Loucy (cell line): ENCODE data around the gene OR6S1.
A peak's percentile ranks its signal among the peaks of the same experiment; 100 is the strongest.
"Not testable (repeated sequence)": the region's sequence is repeated elsewhere in the genome, so short reads cannot be mapped to it uniquely, and the experiment has no call there.

ENCODE experiments used
- H2AFZ ChIP-seq: fragments of 200-600 bp; sonication (generic); 2 replicates; pipeline ENCODE4 v1.6.0; 2016; ENCODE audit warnings: antibody characterized with exemption, mild to moderate bottlenecking, low read length, moderate library complexity
- H3F3A ChIP-seq: fragments of 200-600 bp; 2 replicates; pipeline ENCODE4 v1.6.0; 2016; ENCODE audit warnings: antibody characterized with exemption, low read depth, mild to moderate bottlenecking
- H3K27me3 ChIP-seq: fragments of 200-600 bp; sonication (generic); 2 replicates; pipeline ENCODE4 v1.6.1; 2014; ENCODE audit warnings: low read length, mild to moderate bottlenecking; ENCODE audit not compliant: insufficient read depth, poor library complexity, severe bottlenecking
- H3K36me3 ChIP-seq: fragments of 200-600 bp; sonication (generic); 2 replicates; pipeline ENCODE4 v1.6.1; 2016; ENCODE audit warnings: low read length; ENCODE audit not compliant: insufficient read depth
- H3K4me1 ChIP-seq: fragments of 200-600 bp; sonication (generic); 2 replicates; pipeline ENCODE4 v1.5.1; 2014; ENCODE audit warnings: low read length, mild to moderate bottlenecking; ENCODE audit not compliant: insufficient read depth, poor library complexity, severe bottlenecking
- H3K4me2 ChIP-seq: fragments of 200-600 bp; sonication (generic); 2 replicates; pipeline ENCODE4 v1.6.0; 2014; ENCODE audit warnings: antibody characterized with exemption, low read length, low read depth, mild to moderate bottlenecking; ENCODE audit not compliant: poor library complexity, severe bottlenecking
- H3K4me3 ChIP-seq: fragments of 200-600 bp; sonication (generic); 2 replicates; pipeline ENCODE4 v1.5.1; 2014; ENCODE audit warnings: low read length, mild to moderate bottlenecking, mixed read lengths; ENCODE audit not compliant: poor library complexity, severe bottlenecking
- H3K79me2 ChIP-seq: fragments of 200-600 bp; sonication (generic); 2 replicates; pipeline ENCODE4 v1.6.1; 2014; ENCODE audit warnings: low read length; ENCODE audit not compliant: insufficient read depth
- H3K9ac ChIP-seq: fragments of 200-600 bp; sonication (generic); 2 replicates; pipeline ENCODE4 v1.6.0; 2014; ENCODE audit warnings: mild to moderate bottlenecking, low read depth, low read length, moderate library complexity; ENCODE audit not compliant: poor library complexity, severe bottlenecking
- H3K9me2 ChIP-seq: fragments of 200-600 bp; sonication (generic); replicated peaks from 2 replicates; pipeline ENCODE4 v1.6.1; 2016; ENCODE audit warnings: low read depth, low read length, mixed read lengths
- H3K9me3 ChIP-seq: fragments of 200-600 bp; sonication (generic); 2 replicates; pipeline ENCODE4 v1.6.1; 2014; ENCODE audit warnings: mild to moderate bottlenecking, antibody characterized with exemption, low read length, low read depth; ENCODE audit not compliant: insufficient read depth
- H4K20me1 ChIP-seq: fragments of 200-600 bp; sonication (generic); 2 replicates; pipeline ENCODE4 v1.6.0; 2014; ENCODE audit warnings: antibody characterized with exemption, low read length, mild to moderate bottlenecking; ENCODE audit not compliant: insufficient read depth, poor library complexity, severe bottlenecking
- EZH2phosphoT487 ChIP-seq: fragments of 200-600 bp; IDR thresholded peaks from 2 replicates; pipeline ENCODE4 v1.6.1; 2018; ENCODE audit warnings: antibody characterized with exemption, mild to moderate bottlenecking, moderate library complexity, borderline replicate concordance
- TF ChIP-seq, protein P1 (sequence below): fragments of 200-600 bp; sonication (generic); conservative IDR thresholded peaks from 2 replicates; pipeline ENCODE4 v1.5.1; 2014; ENCODE audit warnings: mild to moderate bottlenecking, antibody characterized with exemption, low read length

The OR6S1 gene

GRCh38 chr14:20667957-20668356 lies 26.5 kb upstream of the OR6S1 start:
- H3K9me2 ChIP-seq = no peaks in the 10 kb centered on the region
- no peaks in the 10 kb centered on the region for H4K20me1 ChIP-seq
- H3K9me3 ChIP-seq = no peaks in the 10 kb centered on the region
- no peaks in the 10 kb centered on the region for H3K27me3 ChIP-seq
- H3K4me2 ChIP-seq = peak overlapping the region; percentile 12
- no peaks in the 10 kb centered on the region for H3K36me3 ChIP-seq
- peak overlapping the region; percentile 57; the same call in 1 of the 2 replicates for H2AFZ ChIP-seq
- H3K4me3 ChIP-seq = no peak overlapping the region
- H3K9ac ChIP-seq = no peak overlapping the region
- H3F3A ChIP-seq = no peaks in the 10 kb centered on the region; the same call in 1 of the 2 replicates
- peaks cover 25% of the 10 kb centered on the region for H3K4me1 ChIP-seq
- TF ChIP-seq, protein P1, sequence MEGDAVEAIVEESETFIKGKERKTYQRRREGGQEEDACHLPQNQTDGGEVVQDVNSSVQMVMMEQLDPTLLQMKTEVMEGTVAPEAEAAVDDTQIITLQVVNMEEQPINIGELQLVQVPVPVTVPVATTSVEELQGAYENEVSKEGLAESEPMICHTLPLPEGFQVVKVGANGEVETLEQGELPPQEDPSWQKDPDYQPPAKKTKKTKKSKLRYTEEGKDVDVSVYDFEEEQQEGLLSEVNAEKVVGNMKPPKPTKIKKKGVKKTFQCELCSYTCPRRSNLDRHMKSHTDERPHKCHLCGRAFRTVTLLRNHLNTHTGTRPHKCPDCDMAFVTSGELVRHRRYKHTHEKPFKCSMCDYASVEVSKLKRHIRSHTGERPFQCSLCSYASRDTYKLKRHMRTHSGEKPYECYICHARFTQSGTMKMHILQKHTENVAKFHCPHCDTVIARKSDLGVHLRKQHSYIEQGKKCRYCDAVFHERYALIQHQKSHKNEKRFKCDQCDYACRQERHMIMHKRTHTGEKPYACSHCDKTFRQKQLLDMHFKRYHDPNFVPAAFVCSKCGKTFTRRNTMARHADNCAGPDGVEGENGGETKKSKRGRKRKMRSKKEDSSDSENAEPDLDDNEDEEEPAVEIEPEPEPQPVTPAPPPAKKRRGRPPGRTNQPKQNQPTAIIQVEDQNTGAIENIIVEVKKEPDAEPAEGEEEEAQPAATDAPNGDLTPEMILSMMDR = no peak
- no peak for TF ChIP-seq EZH2phosphoT487
- H3K79me2 ChIP-seq = no peaks in the 10 kb centered on the region

DNA sequence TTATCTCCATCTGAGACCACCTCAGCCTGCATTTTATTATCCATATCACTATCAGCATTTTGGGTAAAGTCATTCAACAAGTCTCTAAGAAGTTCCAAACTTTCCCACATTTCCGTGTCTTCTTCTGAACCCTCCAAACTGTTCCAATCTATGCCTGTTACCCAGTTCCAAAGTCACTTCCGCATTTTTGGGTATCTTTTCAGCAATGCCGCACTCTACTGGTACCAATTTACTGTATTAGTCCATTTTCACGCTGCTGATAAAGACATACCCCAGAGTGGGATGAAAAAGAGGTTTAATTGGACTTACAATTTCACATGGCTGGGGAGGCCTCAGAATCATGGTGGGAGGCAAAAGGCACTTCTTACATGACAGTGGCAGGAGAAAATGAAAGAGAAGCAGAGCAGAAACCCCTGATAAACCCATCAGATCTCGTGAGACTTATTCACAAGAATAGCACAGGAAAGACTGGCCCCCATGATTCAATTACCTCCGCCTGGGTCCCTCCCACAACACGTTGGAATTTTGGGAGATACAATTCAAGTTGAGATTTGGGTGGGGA lies 25.0 kb upstream of the OR6S1 start:
- not testable (repeated sequence) for H4K20me1 ChIP-seq, H3K9me3 ChIP-seq, H3F3A ChIP-seq, H3K9me2 ChIP-seq, H3K4me3 ChIP-seq, H3K79me2 ChIP-seq, H3K9ac ChIP-seq, H3K36me3 ChIP-seq, H3K4me2 ChIP-seq, H3K27me3 ChIP-seq, H2AFZ ChIP-seq
- peaks cover 15% of the 10 kb centered on the region for H3K4me1 ChIP-seq

GRCh38 chr14:20662968-20663732 lies 21.7 kb upstream of the OR6S1 start:
- TF ChIP-seq EZH2phosphoT487 = no peak
- TF ChIP-seq, protein P1 = peak; percentile 59
- peaks cover 8% of the 10 kb centered on the region for H3K4me1 ChIP-seq

More at GRCh38 chr14:20662968-20663732, 21.7 kb upstream of the OR6S1 start:
- Histone ChIP-seq H2AFZ (peak overlapping the region; percentile 59; the same call in 1 of the 2 replicates), H3K9me3 (no peaks in the 10 kb centered on the region), H3K9ac (no peak overlapping the region), H3K79me2 (no peaks in the 10 kb centered on the region), H3K4me3 (no peak overlapping the region), H3F3A (no peaks in the 10 kb centered on the region), H3K27me3 (no peaks in the 10 kb centered on the region), H4K20me1 (no peaks in the 10 kb centered on the region), H3K36me3 (no peaks in the 10 kb centered on the region), H3K9me2 (no peaks in the 10 kb centered on the region), H3K4me2 (peak overlapping the region; percentile 2)
